HG03571 (cell line): ENCODE data around the gene HLF.

Source experiments
- ATAC-seq: cut with Tn5 transposase; IDR thresholded peaks from one replicate; pipeline ENCODE4 v1.9.1; 2021; ENCODE audit not compliant: unreplicated experiment

The HLF gene

GRCh38 chr17:55289978-55290377, 25.2 kb downstream of the HLF start:
- ATAC-seq: no peak

- ATAC-seq: no peak
Observed at GRCh38 chr17:55290492-55291113, 25.8 kb downstream of the HLF start.

- no peak for ATAC-seq
Observed at GRCh38 chr17:55291114-55291507, 26.4 kb downstream of the HLF start.

GRCh38 chr17:55292094-55292493, 27.3 kb downstream of the HLF start:
- ATAC-seq: no peak

GRCh38 chr17:55294042-55294751, 29.4 kb downstream of the HLF start:
- ATAC-seq: no peak

GRCh38 chr17:55295411-55296170, 30.8 kb downstream of the HLF start:
- peak; percentile 65 for ATAC-seq

GRCh38 chr17:55296171-55296695, 31.5 kb downstream of the HLF start:
- no peak for ATAC-seq

GRCh38 chr17:55296699-55297098, 31.9 kb downstream of the HLF start:
- no peak for ATAC-seq

GRCh38 chr17:55298111-55298730, 33.5 kb downstream of the HLF start:
- ATAC-seq: no peak

- no peak for ATAC-seq
Observed at GRCh38 chr17:55299162-55299838, 34.5 kb downstream of the HLF start.

GRCh38 chr17:55299890-55300289, 35.1 kb downstream of the HLF start:
- no peak for ATAC-seq

GRCh38 chr17:55300479-55301290, 35.9 kb downstream of the HLF start:
- no peak for ATAC-seq

- no peak for ATAC-seq
Observed at GRCh38 chr17:55301521-55302406, 37.0 kb downstream of the HLF start.

- ATAC-seq: no peak
Observed at GRCh38 chr17:55302407-55302787, 37.6 kb downstream of the HLF start.

GRCh38 chr17:55303008-55303493, 38.3 kb downstream of the HLF start:
- ATAC-seq: no peak

GRCh38 chr17:55303701-55304145, 39.0 kb downstream of the HLF start:
- ATAC-seq: no peak

GRCh38 chr17:55304171-55304859, 39.6 kb downstream of the HLF start:
- ATAC-seq: no peak
